H1 (cell line): ENCODE data around the gene ZBTB7A. TPM values are rescaled to one million over a fixed set of nuclear protein-coding genes. Genes with fewer than 3 reads are reported as not detected.

Source experiments
- CTCF ChIA-PET: fragments of 300-600 bp; sonication (Branson Sonifier 250); formaldehyde crosslinking; loops from one replicate; lab custom pipeline; 2021; ENCODE audit not compliant: partially characterized antibody; lab: Charles Lee
- POLR2A ChIA-PET: fragments of 300-600 bp; sonication (Branson Sonifier 250); formaldehyde crosslinking; loops from one replicate; lab custom pipeline; 2021; ENCODE audit warnings: inconsistent platforms; ENCODE audit not compliant: partially characterized antibody; lab: Charles Lee
- DNase-seq, 2 experiments: peaks; one replicate each; pipeline versions ENCODE4 v3.0.0 to v3.0.0-alpha.2; 2010 to 2022; ENCODE audit warnings: low spot score in 2 of 2, low read depth in 1 of 2, mixed read lengths in 1 of 2
- FAIRE-seq: peaks from 2 replicates; lab custom pipeline; 2011; peaks lifted over from hg19 to GRCh38; lab: Jason Lieb, UNC
- H2AFZ ChIP-seq: 2 replicates; pipeline ENCODE4 v1.8.1; 2012; ENCODE audit warnings: low read length, inconsistent platforms
- H2AK5ac ChIP-seq: 2 replicates; pipeline ENCODE4 v1.6.1; 2013; ENCODE audit warnings: low read depth, low read length
- H2BK120ac ChIP-seq: replicated peaks from 2 replicates; pipeline ENCODE3; 2013; ENCODE audit warnings: low read depth, low read length, inconsistent platforms
- H2BK12ac ChIP-seq: 2 replicates; pipeline ENCODE4 v1.6.1; 2013; ENCODE audit warnings: low read depth, low read length
- H2BK15ac ChIP-seq: 2 replicates; pipeline ENCODE4 v1.6.1; 2013; ENCODE audit warnings: low read length
- H2BK20ac ChIP-seq: 2 replicates; pipeline ENCODE4 v1.6.1; 2013; ENCODE audit warnings: low read length
- H2BK5ac ChIP-seq: 2 replicates; pipeline ENCODE4 v1.6.1; 2013; ENCODE audit warnings: low read depth, low read length
- H3K14ac ChIP-seq: 2 replicates; pipeline ENCODE4 v1.6.1; 2013; ENCODE audit warnings: inconsistent platforms; ENCODE audit not compliant: insufficient read length
- H3K18ac ChIP-seq: 2 replicates; pipeline ENCODE4 v1.6.1; 2013; ENCODE audit warnings: low read length; ENCODE audit errors: extremely low read depth
- H3K23ac ChIP-seq: 2 replicates; pipeline ENCODE4 v1.6.1; 2013; ENCODE audit warnings: inconsistent platforms; ENCODE audit not compliant: insufficient read length
- H3K23me2 ChIP-seq: 2 replicates; pipeline ENCODE4 v1.6.1; 2013; ENCODE audit warnings: low read depth, low read length
- H3K27ac ChIP-seq: 2 replicates; pipeline ENCODE4 v1.6.1; 2011; ENCODE audit warnings: low read depth, low read length, inconsistent platforms
- H3K27me3 ChIP-seq, 4 experiments: replicated peaks in 1 of 4; 1 replicate in 1 of 4; 2 replicates in 3 of 4; pipeline versions ENCODE4 v1.6.1 to v1.8.1; 2011 to 2013; ENCODE audit warnings: low read length in 3 of 4, mild to moderate bottlenecking in 3 of 4, inconsistent platforms in 2 of 4, mixed read lengths in 2 of 4, moderate library complexity in 1 of 4; ENCODE audit not compliant: control insufficient read depth in 3 of 4, insufficient read depth in 3 of 4; ENCODE audit errors: extremely low read depth in 1 of 4
- H3K36me3 ChIP-seq, 4 experiments: 2 replicates each; pipeline versions ENCODE4 v1.6.1 to v1.8.1; 2011 to 2013; ENCODE audit warnings: mild to moderate bottlenecking in 4 of 4, low read length in 3 of 4, moderate library complexity in 2 of 4, control low read depth in 1 of 4, inconsistent platforms in 1 of 4; ENCODE audit not compliant: insufficient read depth in 4 of 4, control insufficient read depth in 2 of 4
- H3K4ac ChIP-seq: replicated peaks from 2 replicates; pipeline ENCODE3; 2013; ENCODE audit warnings: low read length, low read depth, mixed read lengths, inconsistent platforms; ENCODE audit not compliant: insufficient read length
- H3K4me1 ChIP-seq, 4 experiments: replicated peaks in 1 of 4; 1 replicate in 1 of 4; 2 replicates in 3 of 4; pipeline versions ENCODE4 v1.6.1 to v1.8.1; 2011 to 2013; ENCODE audit warnings: low read length in 3 of 4, inconsistent platforms in 2 of 4, mixed read lengths in 1 of 4; ENCODE audit not compliant: insufficient read depth in 4 of 4, control insufficient read depth in 3 of 4
- H3K4me2 ChIP-seq, 2 experiments: 2 replicates each; pipeline versions ENCODE4 v1.6.1 to v1.8.1; 2011 to 2013; ENCODE audit warnings: low read depth in 2 of 2, low read length in 2 of 2, control low read depth in 1 of 2, inconsistent platforms in 1 of 2, mild to moderate bottlenecking in 1 of 2; ENCODE audit not compliant: insufficient read depth in 1 of 2
- H3K4me3 ChIP-seq, 4 experiments: fragments of 200-600, 300-600 bp in 1 of 4; sonication (generic), shearing (Covaris generic), sonication (Bioruptor Twin) in 1 of 4; 2 replicates each; pipeline versions ENCODE4 v1.5.1 to v1.8.1; 2011 to 2016; ENCODE audit warnings: low read length in 4 of 4, low read depth in 3 of 4, control low read depth in 2 of 4, inconsistent platforms in 2 of 4, mild to moderate bottlenecking in 2 of 4, mixed read lengths in 1 of 4, moderate library complexity in 1 of 4; ENCODE audit not compliant: insufficient read depth in 2 of 4; ENCODE audit errors: extremely low read depth in 1 of 4
- H3K56ac ChIP-seq: replicated peaks from 2 replicates; pipeline ENCODE3; 2013; ENCODE audit warnings: low read depth, mild to moderate bottlenecking, mixed read lengths, low read length, inconsistent platforms; ENCODE audit not compliant: insufficient read length
- H3K79me1 ChIP-seq: 2 replicates; pipeline ENCODE4 v1.6.1; 2013; ENCODE audit warnings: low read depth, low read length, control low read depth
- H3K79me2 ChIP-seq, 2 experiments: 2 replicates each; pipeline versions ENCODE4 v1.6.1 to v1.8.1; 2012 to 2013; ENCODE audit warnings: low read length in 2 of 2, mild to moderate bottlenecking in 2 of 2, inconsistent platforms in 1 of 2; ENCODE audit not compliant: insufficient read depth in 2 of 2, control insufficient read depth in 1 of 2
- H3K9ac ChIP-seq, 4 experiments: replicated peaks in 1 of 4; 1 replicate in 1 of 4; 2 replicates in 3 of 4; pipeline versions ENCODE4 v1.6.1 to v1.8.1; 2011 to 2013; ENCODE audit warnings: low read depth in 3 of 4, low read length in 3 of 4, control low read depth in 2 of 4, mild to moderate bottlenecking in 2 of 4, moderate library complexity in 2 of 4, inconsistent platforms in 1 of 4; ENCODE audit errors: extremely low read depth in 1 of 4
- H3K9me3 ChIP-seq, 2 experiments: 2 replicates each; pipeline versions ENCODE4 v1.6.1 to v1.8.1; 2012 to 2013; ENCODE audit warnings: mild to moderate bottlenecking in 2 of 2, moderate library complexity in 2 of 2, control low read depth in 1 of 2, inconsistent platforms in 1 of 2, low read depth in 1 of 2, low read length in 1 of 2, mixed read lengths in 1 of 2; ENCODE audit not compliant: insufficient read depth in 2 of 2
- H4K20me1 ChIP-seq, 2 experiments: replicated peaks in 1 of 2; 2 replicates each; pipeline versions ENCODE3 to v1.8.1; 2011 to 2013; ENCODE audit warnings: inconsistent platforms in 2 of 2, low read length in 2 of 2, mild to moderate bottlenecking in 1 of 2; ENCODE audit not compliant: insufficient read depth in 2 of 2, control insufficient read depth in 1 of 2
- H4K5ac ChIP-seq: 2 replicates; pipeline ENCODE4 v1.6.1; 2013; ENCODE audit warnings: low read length, low read depth, mixed read lengths, inconsistent platforms; ENCODE audit not compliant: insufficient read length
- H4K8ac ChIP-seq: 2 replicates; pipeline ENCODE4 v1.8.0; 2013; ENCODE audit warnings: mild to moderate bottlenecking, moderate library complexity, low read length, inconsistent platforms; ENCODE audit not compliant: insufficient read depth; ENCODE audit errors: extremely low read depth
- H4K91ac ChIP-seq: replicated peaks from 2 replicates; pipeline ENCODE3; 2013; ENCODE audit warnings: low read length, mixed read lengths, inconsistent platforms; ENCODE audit not compliant: insufficient read length
- ASH2L ChIP-seq: fragments of 200-600, 300-600 bp; sonication (generic); IDR thresholded peaks from one replicate; pipeline ENCODE4 v1.7.1; 2017; ENCODE audit warnings: low read length
- CTBP2 ChIP-seq: IDR thresholded peaks from 2 replicates; pipeline ENCODE4 v1.7.0; 2011; ENCODE audit warnings: borderline replicate concordance, mild to moderate bottlenecking, moderate library complexity, mixed read lengths, low read length; ENCODE audit not compliant: insufficient read depth, insufficient read length
- E2F6 ChIP-seq: IDR thresholded peaks from 2 replicates; pipeline ENCODE4 v1.6.1; 2012; ENCODE audit warnings: inconsistent platforms
- EZH2 ChIP-seq: fragments of 200-600 bp; sonication (generic); IDR thresholded peaks from 2 replicates; pipeline ENCODE4 v1.7.1; 2012; ENCODE audit warnings: low read depth, mild to moderate bottlenecking, moderate library complexity, low read length, inconsistent platforms; ENCODE audit not compliant: severe bottlenecking
- KDM4A ChIP-seq: IDR thresholded peaks from one replicate; pipeline ENCODE4 v1.7.1; 2012; ENCODE audit warnings: low read depth, mild to moderate bottlenecking, moderate library complexity, low read length, inconsistent platforms; ENCODE audit not compliant: severe bottlenecking
- RNF2 ChIP-seq: fragments of 200-900, 300-1000 bp; sonication (generic); IDR thresholded peaks from 2 replicates; pipeline ENCODE4 v1.7.1; 2016; ENCODE audit warnings: borderline replicate concordance, low read depth, mild to moderate bottlenecking, antibody characterized with exemption, low read length; ENCODE audit not compliant: poor library complexity, severe bottlenecking; ENCODE audit errors: missing control alignments
- SP1 ChIP-seq: IDR thresholded peaks from 2 replicates; pipeline ENCODE4 v1.6.1; 2011; ENCODE audit warnings: low read depth, low read length
- USF2 ChIP-seq: IDR thresholded peaks from 2 replicates; pipeline ENCODE4 v1.6.1; 2011; ENCODE audit warnings: low read length, improper control_type of control experiment
- WGBS, 2 experiments: shearing (Covaris generic) in 1 of 2; methylation state at CpG; one replicate each; pipeline versions ENCODE4 v1.1.6 to v1.1.7; 2013 to 2015; ENCODE audit warnings: low lambda C conversion rate in 2 of 2, mixed read lengths in 2 of 2, inconsistent platforms in 1 of 2, low coverage in 1 of 2, missing lambda C conversion rate in 1 of 2; ENCODE audit not compliant: insufficient replicate concordance in 2 of 2, insufficient coverage in 1 of 2, insufficient read length in 1 of 2; ENCODE audit errors: extremely low coverage in 1 of 2, missing lambda C conversion rate in 1 of 2; 5-methylcytosine and 5-hydroxymethylcytosine counted together
- polyA plus RNA-seq, 7 experiments: library from polyadenylated mRNA; depleted of rRNA in 3 of 7; stranded (reverse) in 5 of 7; unstranded in 2 of 7; fragments of >200 nt in 5 of 7; fragments of 200-250 nt in 2 of 7; gene quantifications; 1 replicate in 5 of 7; 2 replicates in 1 of 7; 4 replicates in 1 of 7; pipeline versions ENCODE4 v1.2.1 to v1.2.3, GENCODE V29; 2011 to 2013; ENCODE audit warnings: missing spikeins in 2 of 7, mixed read lengths in 2 of 7
- total RNA-seq: library from RNA; stranded (reverse); fragmentation: NEBNext Ultra II Directional; extraction: Animal tissue kit (Norgen Biotek cat#: 25700); gene quantifications from 2 replicates; pipeline ENCODE4 v1.2.1, GENCODE V29; 2021

ZBTB7A gene
- total and polyA plus RNA-seq, 2 of the 8 experiments (the other 6 are each of a cell fraction or from before 2014, with no cell fraction given), result 5.6 to 17.8 TPM

GRCh38 chr19:4077007-4077374 is 10.3 kb upstream of the ZBTB7A start:
- no peak overlapping the region for H3K18ac ChIP-seq
- H3K4me2 ChIP-seq, result no peak overlapping the region
- POLR2A ChIA-PET, result interaction anchor here (1.2 to 3.0 kb wide), 8 partner anchors 10 to 95 kb away, joined by 3 to 22 read pairs (median 6); partner anchors contain the start of gene EEF2
- H3K27ac ChIP-seq, result no peak overlapping the region
- H3K79me1 ChIP-seq, result no peaks in the 10 kb centered on the region
- FAIRE-seq (no peak), DNase-seq (no peak)
- WGBS, 2 experiments, result 61% methylated on average over 3 of the region's 3 CpGs; no CpG with 5 or more reads in 1 of the 2 experiments
- peak overlapping the region; percentile 95; the same call in 1 of the 2 replicates for H2BK12ac ChIP-seq
- CTCF ChIA-PET, result interaction anchor here (0.5 to 1.1 kb wide), 5 partner anchors 10 to 111 kb away, joined by 3 to 4 read pairs (median 3); no protein-coding TSS in a partner anchor
- H4K5ac ChIP-seq, result no peak overlapping the region
- H3K9ac ChIP-seq, result no peak overlapping the region
- H3K27me3 ChIP-seq, result no peaks in the 10 kb centered on the region; a peak in 1 of 7 replicates
- H3K4me1 ChIP-seq, result peaks cover 0 to 13% (median 7%) of the 10 kb centered on the region in 4 experiments; a peak in 5 of 7 replicates
- H4K8ac ChIP-seq, result no peak overlapping the region
- no peaks in the 10 kb centered on the region for H4K20me1 ChIP-seq
- H3K9me3 ChIP-seq, result no peaks in the 10 kb centered on the region
- no peaks in the 10 kb centered on the region for H3K36me3 ChIP-seq
- H2BK20ac ChIP-seq, result no peak overlapping the region
- H3K79me2 ChIP-seq, result no peaks in the 10 kb centered on the region
- H3K4ac ChIP-seq, result no peak overlapping the region
- no peak overlapping the region for H3K56ac ChIP-seq
- H2BK15ac ChIP-seq, result no peak overlapping the region
- peak overlapping the region; percentile 82; the same call in 1 of the 2 replicates for H2BK5ac ChIP-seq
- peak overlapping the region; percentile 77; the same call in 1 of the 2 replicates for H2AFZ ChIP-seq
- no peak overlapping the region for H3K14ac ChIP-seq
- H2AK5ac ChIP-seq, result no peak overlapping the region
- H3K23ac ChIP-seq, result no peak overlapping the region
- peak overlapping the region; percentile 91 for H4K91ac ChIP-seq
- peak overlapping the region; percentile 77 for H2BK120ac ChIP-seq
- H3K23me2 ChIP-seq, result peaks cover 4% of the 10 kb centered on the region; the same call in 1 of the 2 replicates
- TF ChIP-seq EZH2, result no peak
- TF ChIP-seq ASH2L, result no peak
- no peak for TF ChIP-seq RNF2
- no peak for TF ChIP-seq USF2
- TF ChIP-seq E2F6, result no peak
- TF ChIP-seq SP1, result no peak
- no peak for TF ChIP-seq CTBP2
- no peak for TF ChIP-seq KDM4A
- TF ChIP-seq, all 59 proteins: peak for 0
- H3K4me3 ChIP-seq, result no peak overlapping the region
